Activated T-helper 1 cell treated with anti-CD3 and anti-CD28 coated beads, Interleukin-12 subunit alpha, Interleukin-12 subunit beta, Interleukin-2, Interleukin-4 antibody, amounts not matched to agents 30 ng/mL and 10 ng/mL and 1 ng/mL, durations not matched to agents 14 hours and 24 hours and 36 hours (primary cell): ENCODE data around the gene TGFB1. TPM values are rescaled to one million over a fixed set of nuclear protein-coding genes. Genes with fewer than 3 reads are reported as not detected.

Experiments used
- DNase-seq: peaks from one replicate; pipeline ENCODE4 v3.0.0; 2021; ENCODE audit warnings: low spot score
- H3K27ac Mint-ChIP-seq: one replicate; pipeline ENCODE4 v1.8.0; 2021; ENCODE audit warnings: mild to moderate bottlenecking, mixed read lengths
- H3K27me3 Mint-ChIP-seq: one replicate; pipeline ENCODE4 v1.8.0; 2022; ENCODE audit warnings: mild to moderate bottlenecking, moderate library complexity, mixed read lengths; ENCODE audit not compliant: insufficient read depth
- H3K36me3 Mint-ChIP-seq: one replicate; pipeline ENCODE4 v1.8.0; 2021; ENCODE audit warnings: low read depth, mixed read lengths
- H3K4me1 Mint-ChIP-seq: one replicate; pipeline ENCODE4 v1.8.0; 2021; ENCODE audit warnings: low read depth, mixed read lengths
- H3K4me3 Mint-ChIP-seq: one replicate; pipeline ENCODE4 v1.8.0; 2021; ENCODE audit warnings: mild to moderate bottlenecking, moderate library complexity, mixed read lengths
- H3K9me3 Mint-ChIP-seq: one replicate; pipeline ENCODE4 v1.8.0; 2021; ENCODE audit warnings: mixed read lengths
- intact Hi-C: fragments of 100-400 bp; cut with micrococcal nuclease; formaldehyde crosslinking; loops from one replicate; pipeline ENCODE4 v1.15.1; 2024
- total RNA-seq: library from RNA; stranded (reverse); gene quantifications from 2 replicates; pipeline ENCODE4 v1.2.3, GENCODE V29; 2022

The TGFB1 gene
- total RNA-seq, 1 donor from 2014 or later: 108 TPM

- no peak for DNase-seq
- Mint-ChIP-seq H3K27ac (peak overlapping the region; percentile 45), H3K4me1 (peaks cover 55% of the 10 kb centered on the region), H3K4me3 (no peak overlapping the region), H3K27me3 (no peaks in the 10 kb centered on the region), H3K9me3 (no peaks in the 10 kb centered on the region), H3K36me3 (peaks cover 49% of the 10 kb centered on the region)
- intact Hi-C loops: no loop called here
These were observed 22.6 kb downstream of the TGFB1 start for GRCh38 chr19:41330946-41331678.

- Mint-ChIP-seq H3K27me3 (no peaks in the 10 kb centered on the region), H3K4me3 (no peak overlapping the region)
These were observed 23.2 kb downstream of the TGFB1 start for GRCh38 chr19:41330481-41330880.

GRCh38 chr19:41328842-41329225, 24.9 kb downstream of the TGFB1 start:
- H3K9me3 Mint-ChIP-seq: no peaks in the 10 kb centered on the region
- peak overlapping the region; percentile 76 for H3K4me3 Mint-ChIP-seq
- H3K4me1 Mint-ChIP-seq: peaks cover 57% of the 10 kb centered on the region
- peak overlapping the region; percentile 95 for H3K27ac Mint-ChIP-seq
- peaks cover 45% of the 10 kb centered on the region for H3K36me3 Mint-ChIP-seq
- H3K27me3 Mint-ChIP-seq: no peaks in the 10 kb centered on the region
- no peak for DNase-seq
- intact Hi-C loops: loop anchor here (1.0 kb wide), 3 partner anchors 22 to 68 kb away; partner anchors contain the start of genes BCKDHA and EXOSC5

More at GRCh38 chr19:41330481-41330880, 23.2 kb downstream of the TGFB1 start:
- DNase-seq: no peak
- intact Hi-C loops: no loop called here
- Mint-ChIP-seq H3K36me3 (peaks cover 48% of the 10 kb centered on the region), H3K4me1 (peaks cover 57% of the 10 kb centered on the region), H3K9me3 (no peaks in the 10 kb centered on the region), H3K27ac (peak overlapping the region; percentile 87)

GRCh38 chr19:41328157-41328841, 25.4 kb downstream of the TGFB1 start:
- H3K36me3 Mint-ChIP-seq: peaks cover 43% of the 10 kb centered on the region
- peak; percentile 35 for DNase-seq
- peak overlapping the region; percentile 76 for H3K4me3 Mint-ChIP-seq
- peak overlapping the region; percentile 95 for H3K27ac Mint-ChIP-seq
- peaks cover 58% of the 10 kb centered on the region for H3K4me1 Mint-ChIP-seq
- H3K27me3 Mint-ChIP-seq: no peaks in the 10 kb centered on the region
- intact Hi-C loops: loop anchor here (1.0 kb wide), 3 partner anchors 23 to 69 kb away; partner anchors contain the start of genes BCKDHA and EXOSC5
- no peaks in the 10 kb centered on the region for H3K9me3 Mint-ChIP-seq

GRCh38 chr19:41327576-41328156, 26.1 kb downstream of the TGFB1 start:
- intact Hi-C loops: loop anchor here (1.0 kb wide), 4 partner anchors 17 to 70 kb away; partner anchors contain the start of genes BCKDHA, CCDC97 and EXOSC5
- DNase-seq: peak; percentile 67
- Mint-ChIP-seq H3K4me1 (peaks cover 59% of the 10 kb centered on the region), H3K36me3 (peaks cover 47% of the 10 kb centered on the region), H3K4me3 (peak overlapping the region; percentile 76), H3K27me3 (no peaks in the 10 kb centered on the region), H3K9me3 (no peaks in the 10 kb centered on the region), H3K27ac (peak overlapping the region; percentile 95)

GRCh38 chr19:41327076-41327575, 26.6 kb downstream of the TGFB1 start:
- peak overlapping the region; percentile 72 for H3K4me3 Mint-ChIP-seq
- no peaks in the 10 kb centered on the region for H3K9me3 Mint-ChIP-seq
- DNase-seq: no peak
- H3K27ac Mint-ChIP-seq: peak overlapping the region; percentile 87
- H3K4me1 Mint-ChIP-seq: peaks cover 55% of the 10 kb centered on the region
- peaks cover 46% of the 10 kb centered on the region for H3K36me3 Mint-ChIP-seq
- intact Hi-C loops: loop anchor here (1.0 kb wide), 1 partner anchor 17 kb away; the partner anchor contains the start of gene CCDC97
- H3K27me3 Mint-ChIP-seq: no peaks in the 10 kb centered on the region

- no peaks in the 10 kb centered on the region for H3K9me3 Mint-ChIP-seq
- no peaks in the 10 kb centered on the region for H3K27me3 Mint-ChIP-seq
- no peak for DNase-seq
- H3K36me3 Mint-ChIP-seq: peaks cover 40% of the 10 kb centered on the region
- intact Hi-C loops: no loop called here
- H3K4me1 Mint-ChIP-seq: peaks cover 45% of the 10 kb centered on the region
- peak overlapping the region; percentile 87 for H3K27ac Mint-ChIP-seq
- peak overlapping the region; percentile 72 for H3K4me3 Mint-ChIP-seq
These were observed 27.6 kb downstream of the TGFB1 start for GRCh38 chr19:41325947-41326706.

- Mint-ChIP-seq H3K4me3 (no peak overlapping the region), H3K9me3 (no peaks in the 10 kb centered on the region), H3K27me3 (no peaks in the 10 kb centered on the region), H3K27ac (no peak overlapping the region), H3K36me3 (peaks cover 44% of the 10 kb centered on the region), H3K4me1 (peaks cover 44% of the 10 kb centered on the region)
- no peak for DNase-seq
- intact Hi-C loops: no loop called here
These were observed 28.1 kb downstream of the TGFB1 start for GRCh38 chr19:41325640-41325946.

- Mint-ChIP-seq H3K36me3 (peaks cover 41% of the 10 kb centered on the region), H3K4me1 (peaks cover 40% of the 10 kb centered on the region), H3K27me3 (no peaks in the 10 kb centered on the region), H3K4me3 (no peak overlapping the region), H3K27ac (peak overlapping the region; percentile 77), H3K9me3 (no peaks in the 10 kb centered on the region)
- DNase-seq: no peak
- intact Hi-C loops: no loop called here
These were observed 28.6 kb downstream of the TGFB1 start for GRCh38 chr19:41324921-41325639.

GRCh38 chr19:41324231-41324702, 29.5 kb downstream of the TGFB1 start:
- Mint-ChIP-seq H3K27ac (peak overlapping the region; percentile 77), H3K4me3 (no peak overlapping the region), H3K27me3 (no peaks in the 10 kb centered on the region), H3K36me3 (peaks cover 43% of the 10 kb centered on the region), H3K4me1 (peaks cover 44% of the 10 kb centered on the region), H3K9me3 (no peaks in the 10 kb centered on the region)
- intact Hi-C loops: no loop called here
- DNase-seq: no peak

- H3K27me3 Mint-ChIP-seq: no peaks in the 10 kb centered on the region
- H3K9me3 Mint-ChIP-seq: no peaks in the 10 kb centered on the region
- DNase-seq: no peak
- intact Hi-C loops: no loop called here
- peak overlapping the region; percentile 77 for H3K27ac Mint-ChIP-seq
- peaks cover 39% of the 10 kb centered on the region for H3K4me1 Mint-ChIP-seq
- H3K4me3 Mint-ChIP-seq: no peak overlapping the region
- peaks cover 45% of the 10 kb centered on the region for H3K36me3 Mint-ChIP-seq
These were observed 30.1 kb downstream of the TGFB1 start for GRCh38 chr19:41323430-41324125.
